HG03095 (cell line): Measurements from ENCODE around the gene CNTNAP1.
"Not testable (repeated sequence)": the region's sequence is repeated elsewhere in the genome, so short reads cannot be mapped to it uniquely, and the experiment has no call there.

Source experiments
- ATAC-seq: cut with Tn5 transposase; IDR thresholded peaks from one replicate; pipeline ENCODE4 v1.9.1; 2021; ENCODE audit warnings: moderate library complexity; ENCODE audit not compliant: unreplicated experiment

The CNTNAP1 gene

GRCh38 chr17:42681976-42682721, at the start of gene CNTNAP1:
Gene CNTNAP1 (plus strand): TSS chr17:42682531. CDS start chr17:42682830, 299 bp downstream.
- ATAC-seq: no peak

- no peak for ATAC-seq
Observed at GRCh38 chr17:42632949-42633444, 49.3 kb upstream of the CNTNAP1 start.

- ATAC-seq: no peak
Observed at GRCh38 chr17:42639525-42640113, 42.7 kb upstream of the CNTNAP1 start.

GRCh38 chr17:42640121-42640520, 42.2 kb upstream of the CNTNAP1 start:
- no peak for ATAC-seq

GRCh38 chr17:42642336-42642735, 40.0 kb upstream of the CNTNAP1 start:
- no peak for ATAC-seq

GRCh38 chr17:42647778-42648177, 34.6 kb upstream of the CNTNAP1 start:
- ATAC-seq: no peak

- no peak for ATAC-seq
Observed at GRCh38 chr17:42651392-42651791, 30.9 kb upstream of the CNTNAP1 start.

GRCh38 chr17:42653179-42654124, 28.9 kb upstream of the CNTNAP1 start:
- no peak for ATAC-seq

GRCh38 chr17:42655528-42655927, 26.8 kb upstream of the CNTNAP1 start:
- no peak for ATAC-seq

GRCh38 chr17:42657824-42658588, 24.3 kb upstream of the CNTNAP1 start:
- no peak for ATAC-seq

GRCh38 chr17:42659079-42659931, 23.0 kb upstream of the CNTNAP1 start, which contains the start of gene TUBG2:
Gene TUBG2 (plus strand): TSS chr17:42659284. CDS start chr17:42659504, 220 bp downstream.
- ATAC-seq: no peak

- not testable (repeated sequence) for ATAC-seq
Observed at GRCh38 chr17:42659932-42660274, 22.4 kb upstream of the CNTNAP1 start.

- no peak for ATAC-seq
Observed at GRCh38 chr17:42660692-42661345, 21.5 kb upstream of the CNTNAP1 start.

- no peak for ATAC-seq
Observed at GRCh38 chr17:42665581-42666001, 16.7 kb upstream of the CNTNAP1 start.

GRCh38 chr17:42666126-42666525, 16.2 kb upstream of the CNTNAP1 start:
- not testable (repeated sequence) for ATAC-seq

GRCh38 chr17:42667088-42667951, 15.0 kb upstream of the CNTNAP1 start:
- no peak for ATAC-seq

- ATAC-seq: no peak
Observed at GRCh38 chr17:42669705-42669976, 12.7 kb upstream of the CNTNAP1 start.
